Keratinocyte (primary cell): Measurements from ENCODE around the gene OLFML2A.

ENCODE experiments used
- CTCF ChIP-seq, 3 experiments: IDR thresholded peaks in 1 of 3; conservative IDR thresholded peaks in 1 of 3; optimal IDR thresholded peaks in 1 of 3; 2 replicates in 2 of 3; 3 replicates in 1 of 3; pipeline versions ENCODE3 to v1.5.1; 2011; ENCODE audit warnings: low read length in 3 of 3, mild to moderate bottlenecking in 3 of 3, moderate library complexity in 2 of 3, control low read depth in 1 of 3, inconsistent platforms in 1 of 3; ENCODE audit not compliant: insufficient read depth in 2 of 3; ENCODE audit errors: extremely low read depth in 1 of 3
- EZH2 ChIP-seq: IDR thresholded peaks from one replicate; pipeline ENCODE4 v1.6.1; 2012; ENCODE audit warnings: inconsistent platforms, mild to moderate bottlenecking, low read length, moderate library complexity

DNA sequence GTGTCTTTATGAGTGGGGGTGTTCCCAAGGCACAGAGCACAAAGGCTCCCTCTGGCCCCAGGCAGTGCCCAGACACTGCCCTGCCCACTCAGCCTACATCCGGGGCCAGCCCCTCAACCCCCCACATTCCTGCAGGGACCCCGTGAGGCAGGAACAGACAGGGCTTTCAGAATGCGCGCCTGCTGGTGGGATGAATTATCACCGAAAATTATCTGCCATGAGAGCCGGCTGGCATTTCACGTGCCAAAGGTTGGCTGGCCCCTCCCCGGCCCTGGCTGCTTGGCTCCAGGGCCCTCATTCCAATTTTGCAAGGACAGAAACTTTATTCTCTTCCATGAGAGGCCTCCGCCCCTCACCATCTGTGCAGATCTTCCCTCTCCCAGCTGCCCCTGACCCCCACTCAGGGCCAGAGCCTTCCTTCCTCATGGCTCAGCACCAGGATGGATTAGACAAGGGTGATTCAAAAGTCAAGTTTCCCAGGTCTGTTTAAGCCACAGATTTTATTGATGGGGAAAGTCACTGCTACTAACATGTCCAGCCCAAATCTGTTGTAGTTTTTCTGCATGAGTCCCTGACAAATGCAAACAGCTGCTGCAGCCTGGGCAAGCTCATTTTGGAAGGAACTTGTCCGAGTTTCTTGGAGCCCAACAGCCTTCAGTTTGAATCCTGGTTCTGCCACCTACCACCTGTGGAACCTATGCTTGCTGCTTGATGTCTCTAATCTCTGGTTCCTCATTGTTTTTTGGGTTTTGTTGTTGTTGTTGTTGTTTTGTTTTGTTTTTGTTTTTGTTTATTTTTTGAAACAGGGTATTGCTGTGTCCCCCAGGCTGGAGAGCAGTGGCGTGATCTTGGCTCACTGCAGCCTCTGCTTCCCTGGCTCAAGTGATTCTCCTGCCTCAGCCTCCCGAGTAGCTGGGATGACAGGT is 44.0 kb downstream of the OLFML2A start:
- TF ChIP-seq CTCF (optimal IDR thresholded peaks at IDR 0.05 in 1 of 3, IDR thresholded peaks at IDR 0.05 in 1 of 3, conservative IDR thresholded peaks at IDR 0.05 in 1 of 3; ENCODE audit: extremely low read depth in 1 of 3, insufficient read depth in 2 of 3, low read length in 3 of 3) (no peak), EZH2 (no peak)
